T-helper 2 cell treated with Interferon-gamma antibody and Interleukin-4, amounts not matched to agents 5 μg/mL and 100 μg/mL, for 36 hours (primary cell): ENCODE measurements around the gene TIMM17A.

ENCODE experiments used
- DNase-seq: peaks from one replicate; pipeline ENCODE4 v3.0.0; 2021; ENCODE audit warnings: low spot score
- H3K27ac Mint-ChIP-seq: one replicate; pipeline ENCODE4 v1.8.0; 2021; ENCODE audit warnings: mild to moderate bottlenecking, mixed read lengths
- H3K27me3 Mint-ChIP-seq: one replicate; pipeline ENCODE4 v1.8.0; 2021; ENCODE audit warnings: low read depth, mixed read lengths
- H3K36me3 Mint-ChIP-seq: one replicate; pipeline ENCODE4 v1.8.0; 2021; ENCODE audit warnings: low read depth, mixed read lengths
- H3K4me1 Mint-ChIP-seq: one replicate; pipeline ENCODE4 v1.8.0; 2021; ENCODE audit warnings: low read depth, mixed read lengths
- H3K4me3 Mint-ChIP-seq: one replicate; pipeline ENCODE4 v1.8.0; 2022; ENCODE audit warnings: mild to moderate bottlenecking, moderate library complexity, mixed read lengths
- H3K9me3 Mint-ChIP-seq: one replicate; pipeline ENCODE4 v1.8.0; 2021; ENCODE audit warnings: mixed read lengths

TIMM17A gene

DNA sequence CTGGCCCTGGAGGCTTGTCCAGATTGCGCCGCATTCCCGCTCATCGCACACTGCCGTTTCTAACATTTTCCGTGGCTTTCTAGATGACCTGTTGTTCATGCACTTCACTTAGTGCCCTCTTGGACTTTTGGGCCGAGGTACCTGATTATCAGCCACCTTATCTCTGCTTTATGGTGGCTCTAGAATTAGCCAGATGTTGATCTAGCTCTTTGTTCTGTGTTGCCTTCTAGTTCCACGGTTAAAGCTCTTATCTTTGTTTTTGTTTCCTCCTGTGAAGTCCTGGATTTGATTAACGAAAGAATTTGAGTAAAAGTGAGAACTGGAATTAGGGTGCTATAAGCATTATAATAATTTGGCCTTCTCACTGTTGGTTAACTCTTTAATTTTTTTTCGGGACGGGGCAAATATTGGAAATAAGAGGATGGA lies 28.1 kb downstream of the TIMM17A start:
- peaks cover 22% of the 10 kb centered on the region for H3K4me1 Mint-ChIP-seq
- peak overlapping the region; percentile 95 for H3K4me3 Mint-ChIP-seq
- H3K27me3 Mint-ChIP-seq, result peaks cover 11% of the 10 kb centered on the region
- H3K27ac Mint-ChIP-seq, result peak overlapping the region; percentile 87
- DNase-seq, result no peak
- H3K9me3 Mint-ChIP-seq, result no peaks in the 10 kb centered on the region
- H3K36me3 Mint-ChIP-seq, result peaks cover 2% of the 10 kb centered on the region

GRCh38 chr1:201984446-201984845 lies 29.1 kb downstream of the TIMM17A start:
- no peak overlapping the region for H3K27ac Mint-ChIP-seq
- H3K27me3 Mint-ChIP-seq, result peaks cover 8% of the 10 kb centered on the region
- H3K4me1 Mint-ChIP-seq, result peaks cover 22% of the 10 kb centered on the region
- no peak overlapping the region for H3K4me3 Mint-ChIP-seq
- no peaks in the 10 kb centered on the region for H3K9me3 Mint-ChIP-seq
- no peak for DNase-seq
- H3K36me3 Mint-ChIP-seq, result peaks cover 5% of the 10 kb centered on the region

DNA sequence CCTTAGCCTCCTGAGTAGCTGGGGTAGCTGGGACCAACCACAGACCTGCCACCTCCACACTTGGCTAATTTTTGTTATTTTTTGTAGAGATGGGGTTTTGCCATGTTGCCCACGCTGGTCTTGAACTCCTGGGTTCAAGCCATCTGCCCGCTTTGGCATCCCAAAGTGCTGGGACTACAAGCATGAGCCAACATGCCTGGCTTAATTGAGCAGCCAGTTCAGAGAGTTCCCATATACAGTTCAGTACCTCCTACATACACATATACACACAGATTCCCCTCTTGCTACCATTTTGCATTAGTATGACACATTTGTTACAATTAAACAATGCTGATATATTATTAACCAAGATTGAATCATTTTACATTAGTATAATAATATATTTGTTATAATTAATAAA lies 30.1 kb downstream of the TIMM17A start:
- Mint-ChIP-seq H3K27me3 (peaks cover 3% of the 10 kb centered on the region), H3K27ac (no peak overlapping the region), H3K36me3 (peaks cover 7% of the 10 kb centered on the region), H3K4me3 (no peak overlapping the region), H3K9me3 (no peaks in the 10 kb centered on the region), H3K4me1 (peaks cover 22% of the 10 kb centered on the region)
- no peak for DNase-seq

GRCh38 chr1:201988601-201989000 lies 33.3 kb downstream of the TIMM17A start:
- DNase-seq, result no peak
- Mint-ChIP-seq H3K27me3 (no peaks in the 10 kb centered on the region), H3K27ac (no peak overlapping the region), H3K9me3 (no peaks in the 10 kb centered on the region), H3K36me3 (peaks cover 19% of the 10 kb centered on the region), H3K4me3 (no peak overlapping the region), H3K4me1 (peaks cover 6% of the 10 kb centered on the region)

- Mint-ChIP-seq H3K4me3 (no peak overlapping the region), H3K36me3 (peaks cover 25% of the 10 kb centered on the region), H3K9me3 (no peaks in the 10 kb centered on the region), H3K27me3 (no peaks in the 10 kb centered on the region), H3K27ac (no peak overlapping the region), H3K4me1 (no peaks in the 10 kb centered on the region)
- DNase-seq, result no peak
These were observed 34.2 kb downstream of the TIMM17A start for GRCh38 chr1:201989354-201990128.

- Mint-ChIP-seq H3K4me3 (no peak overlapping the region), H3K4me1 (no peaks in the 10 kb centered on the region), H3K36me3 (peaks cover 28% of the 10 kb centered on the region), H3K27me3 (no peaks in the 10 kb centered on the region), H3K9me3 (no peaks in the 10 kb centered on the region), H3K27ac (no peak overlapping the region)
- no peak for DNase-seq
These were observed 35.1 kb downstream of the TIMM17A start for GRCh38 chr1:201990427-201990826.

GRCh38 chr1:201999625-202000238 lies 44.4 kb downstream of the TIMM17A start:
- Mint-ChIP-seq H3K9me3 (no peaks in the 10 kb centered on the region), H3K4me1 (no peaks in the 10 kb centered on the region), H3K27ac (no peak overlapping the region), H3K4me3 (no peak overlapping the region), H3K36me3 (peaks cover 30% of the 10 kb centered on the region), H3K27me3 (no peaks in the 10 kb centered on the region)
- DNase-seq, result no peak

DNA sequence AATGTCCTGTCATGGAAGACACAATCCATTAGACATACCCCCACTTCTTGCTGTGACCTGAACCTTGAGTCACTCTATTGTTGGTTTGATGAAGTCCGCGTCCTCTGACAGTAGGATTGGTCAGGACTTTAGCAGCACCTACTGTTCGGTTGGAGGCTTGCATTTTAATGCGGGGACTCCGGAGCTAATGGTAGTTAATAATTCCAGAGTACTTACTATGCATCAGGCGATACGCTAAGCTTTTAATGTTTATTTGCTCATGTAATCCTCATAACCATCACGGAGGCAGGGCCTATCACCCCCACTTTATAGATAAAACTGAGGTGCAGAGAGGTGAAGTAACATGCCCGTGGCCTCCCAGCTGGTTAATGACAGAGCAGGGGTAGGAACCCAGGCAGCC lies 47.2 kb downstream of the TIMM17A start:
- H3K27ac Mint-ChIP-seq, result no peak overlapping the region

DNA sequence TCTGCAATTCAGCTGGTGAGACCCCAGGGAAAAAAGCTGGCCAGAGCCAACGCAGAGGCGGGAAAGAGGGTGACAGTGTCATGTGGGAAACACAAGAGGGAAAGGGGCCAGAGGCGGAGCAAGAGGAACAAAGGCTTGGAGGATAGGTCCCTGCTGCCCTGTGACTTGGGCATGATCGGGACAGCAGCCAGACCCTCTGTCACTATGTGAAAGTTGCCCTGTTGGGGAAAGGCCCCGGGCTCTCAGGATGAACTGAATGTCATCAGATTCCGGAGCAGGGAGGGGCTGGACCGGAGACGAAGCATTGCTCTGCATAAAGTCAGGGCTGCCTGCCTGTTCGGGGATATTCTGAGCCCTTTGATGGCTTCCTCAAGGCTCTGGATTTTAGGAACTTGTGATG lies 49.4 kb downstream of the TIMM17A start:
- Mint-ChIP-seq H3K9me3 (no peaks in the 10 kb centered on the region), H3K36me3 (peaks cover 18% of the 10 kb centered on the region), H3K4me1 (no peaks in the 10 kb centered on the region), H3K4me3 (no peak overlapping the region), H3K27me3 (no peaks in the 10 kb centered on the region), H3K27ac (no peak overlapping the region)
- DNase-seq, result no peak

More for the DNA sequence above, 47.2 kb downstream of the TIMM17A start:
- Mint-ChIP-seq H3K9me3 (no peaks in the 10 kb centered on the region), H3K4me3 (no peak overlapping the region), H3K4me1 (no peaks in the 10 kb centered on the region), H3K36me3 (peaks cover 20% of the 10 kb centered on the region), H3K27me3 (no peaks in the 10 kb centered on the region)
- DNase-seq, result no peak

- Mint-ChIP-seq H3K4me3 (no peak overlapping the region), H3K4me1 (no peaks in the 10 kb centered on the region), H3K27ac (no peak overlapping the region), H3K36me3 (peaks cover 11% of the 10 kb centered on the region), H3K9me3 (no peaks in the 10 kb centered on the region), H3K27me3 (no peaks in the 10 kb centered on the region)
- no peak for DNase-seq
These were observed 50.7 kb downstream of the TIMM17A start for GRCh38 chr1:202005958-202006357.

DNA sequence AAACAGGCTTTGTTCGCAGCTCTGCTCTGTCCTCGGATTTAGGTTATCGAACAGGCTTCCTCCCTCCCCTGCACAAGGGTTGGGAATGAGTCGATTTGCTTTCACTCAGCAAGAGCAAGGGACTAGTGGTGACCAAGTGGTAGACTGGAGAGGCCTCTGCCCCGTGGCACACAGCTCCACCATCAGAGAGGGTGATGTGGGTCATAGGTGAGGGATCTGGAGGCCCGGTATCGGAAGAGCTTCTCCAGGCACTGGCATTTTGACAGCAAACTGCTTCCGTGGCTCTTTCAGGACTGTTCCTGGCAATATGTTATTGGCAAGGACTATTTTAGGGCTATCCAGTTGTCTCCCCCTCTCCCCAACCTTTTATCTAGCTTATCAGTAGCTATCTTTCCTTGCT lies 52.0 kb downstream of the TIMM17A start:
- Mint-ChIP-seq H3K36me3 (peaks cover 11% of the 10 kb centered on the region), H3K4me1 (no peaks in the 10 kb centered on the region), H3K4me3 (no peak overlapping the region), H3K27ac (no peak overlapping the region), H3K27me3 (no peaks in the 10 kb centered on the region), H3K9me3 (no peaks in the 10 kb centered on the region)
- DNase-seq, result no peak

- Mint-ChIP-seq H3K27me3 (no peaks in the 10 kb centered on the region), H3K9me3 (no peaks in the 10 kb centered on the region), H3K4me3 (no peak overlapping the region), H3K4me1 (no peaks in the 10 kb centered on the region), H3K36me3 (peaks cover 11% of the 10 kb centered on the region), H3K27ac (no peak overlapping the region)
- no peak for DNase-seq
These were observed 52.6 kb downstream of the TIMM17A start for GRCh38 chr1:202007805-202008489.

- peak overlapping the region; percentile 38 for H3K27ac Mint-ChIP-seq
- no peaks in the 10 kb centered on the region for H3K27me3 Mint-ChIP-seq
- no peaks in the 10 kb centered on the region for H3K4me1 Mint-ChIP-seq
- DNase-seq, result peak; percentile 38
- H3K9me3 Mint-ChIP-seq, result no peaks in the 10 kb centered on the region
- H3K36me3 Mint-ChIP-seq, result peaks cover 3% of the 10 kb centered on the region
- H3K4me3 Mint-ChIP-seq, result no peak overlapping the region
These were observed 54.2 kb downstream of the TIMM17A start for GRCh38 chr1:202009326-202010179.
